GM18507 (cell line): ENCODE results near the gene INSYN1.

Source experiments
- DNase-seq: peaks from one replicate; pipeline ENCODE4 v3.0.0; 2011; ENCODE audit warnings: low read depth; ENCODE audit not compliant: insufficient read length; ENCODE audit errors: extremely low spot score
- FAIRE-seq: peaks from 2 replicates; lab custom pipeline; 2011; peaks lifted over from hg19 to GRCh38; lab: Jason Lieb, UNC

Gene INSYN1

DNA sequence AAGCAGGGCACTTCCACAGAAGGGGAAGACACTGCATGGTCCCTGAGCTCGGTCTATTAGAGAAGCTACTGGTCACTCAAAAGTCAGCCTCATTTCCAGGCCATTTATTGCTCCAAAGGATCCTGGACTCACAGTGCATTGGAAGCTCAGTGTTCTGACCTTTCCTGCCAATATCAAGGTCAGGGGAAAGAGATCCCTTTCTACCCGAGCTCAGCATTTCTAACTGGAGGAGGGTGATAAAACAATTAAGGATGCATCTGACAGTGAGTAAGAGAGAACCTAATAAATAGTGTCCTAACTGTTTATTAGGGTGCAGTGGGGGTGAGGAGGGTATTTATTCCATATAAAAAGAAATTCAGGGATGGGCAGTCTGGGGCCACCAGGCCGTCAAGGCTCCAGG lies 26.8 kb upstream of the INSYN1 start:
- FAIRE-seq (no peak), DNase-seq (no peak)

GRCh38 chr15:73777741-73778140 lies 24.6 kb upstream of the INSYN1 start:
- no peak for DNase-seq
- FAIRE-seq = no peak

DNA sequence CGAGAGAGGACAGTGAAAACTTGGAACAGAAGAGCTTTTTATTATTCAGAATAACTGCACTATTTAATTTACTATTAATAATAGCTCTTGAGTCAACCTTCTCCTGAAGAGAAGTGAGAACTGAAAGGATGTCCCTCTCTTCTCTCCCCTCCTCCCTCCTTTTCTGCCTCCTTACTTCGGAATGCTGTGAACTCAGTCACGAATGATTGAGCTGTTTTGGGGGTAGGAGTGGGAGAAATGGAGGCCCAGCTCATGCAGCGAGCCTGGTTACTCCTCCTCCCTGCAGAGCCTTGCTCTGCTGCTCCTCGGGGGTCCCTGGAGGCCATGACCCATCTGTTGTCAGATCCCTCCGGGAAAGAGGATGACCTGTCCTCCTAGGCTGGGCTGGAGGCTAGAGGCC lies 20.3 kb upstream of the INSYN1 start:
- DNase-seq = no peak
- FAIRE-seq = no peak

- DNase-seq (no peak), FAIRE-seq (no peak)
Observed at GRCh38 chr15:73771385-73772045, 18.4 kb upstream of the INSYN1 start.

DNA sequence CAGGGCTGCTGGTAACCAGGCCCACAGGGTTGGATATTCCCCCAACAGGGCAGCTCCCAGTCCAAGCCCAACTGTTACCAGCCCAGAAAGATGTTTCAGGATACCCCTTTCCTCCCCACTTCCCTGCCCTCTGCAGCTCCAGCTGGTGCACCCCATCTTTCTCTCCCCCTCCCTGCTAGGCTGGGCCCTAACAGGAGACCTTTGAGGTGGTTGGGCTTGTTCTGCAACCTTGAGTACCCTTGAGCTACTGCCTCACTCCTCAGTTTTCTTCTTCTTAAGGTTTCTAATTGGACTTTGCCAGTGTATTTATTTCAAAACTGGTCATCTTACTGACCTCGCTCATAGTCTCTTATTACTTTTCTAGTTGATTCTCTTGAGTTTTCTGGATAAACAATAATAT lies 16.9 kb upstream of the INSYN1 start:
- DNase-seq = no peak
- no peak for FAIRE-seq

- FAIRE-seq = no peak
- no peak for DNase-seq
Observed at GRCh38 chr15:73767806-73768501, 14.8 kb upstream of the INSYN1 start.

GRCh38 chr15:73766598-73766997 lies 13.4 kb upstream of the INSYN1 start:
- DNase-seq (no peak), FAIRE-seq (no peak)

- DNase-seq = no peak
- no peak for FAIRE-seq
Observed at GRCh38 chr15:73765778-73766177, 12.6 kb upstream of the INSYN1 start.

GRCh38 chr15:73763931-73764330 lies 10.8 kb upstream of the INSYN1 start:
- no peak for DNase-seq
- no peak for FAIRE-seq

DNA sequence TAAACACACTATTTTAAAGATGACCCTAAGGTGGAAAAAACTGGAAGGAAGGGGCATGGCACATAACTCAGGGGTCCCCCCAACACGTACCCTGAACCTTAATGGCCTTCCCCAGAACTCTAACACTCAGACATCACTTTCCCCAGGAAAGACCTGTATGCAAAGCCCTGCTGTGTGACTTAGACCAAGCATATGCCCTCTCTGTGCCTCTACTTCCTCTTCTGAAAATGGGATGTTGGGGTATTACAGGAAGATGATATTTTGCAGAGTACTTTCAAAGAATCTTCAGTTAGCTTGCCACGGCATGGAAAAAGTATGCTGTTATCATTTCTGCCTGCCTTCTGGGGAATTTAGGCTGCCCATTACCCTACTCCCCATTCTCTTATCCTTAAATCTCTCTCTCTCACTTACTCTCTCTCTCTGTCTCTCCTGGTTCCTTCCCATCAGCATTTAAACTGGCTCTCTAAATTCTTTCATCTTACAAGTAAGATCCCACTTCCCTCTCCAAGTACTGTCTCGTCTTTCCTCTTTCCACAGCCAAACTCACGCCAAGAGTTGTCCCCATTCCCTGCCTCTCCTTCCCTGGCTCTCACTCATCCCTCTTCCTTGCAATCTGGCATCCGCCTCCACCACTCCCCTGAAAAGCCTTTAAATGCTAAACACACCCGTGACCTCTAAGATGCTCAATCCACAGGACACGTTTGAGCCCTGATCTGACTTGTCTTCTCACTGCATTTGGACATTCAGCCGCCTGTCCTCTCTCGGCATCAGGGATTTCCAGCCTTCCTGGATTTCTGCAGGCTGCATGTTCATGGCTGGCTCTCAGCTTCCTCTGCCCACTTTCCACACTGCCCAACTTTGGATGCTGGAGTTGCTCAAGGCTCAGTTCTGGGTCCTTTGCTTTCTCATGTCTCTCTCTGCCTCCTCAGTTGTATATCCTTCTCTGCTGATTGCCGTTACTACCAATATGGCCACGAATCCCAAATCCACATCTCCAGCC lies 7.5 kb upstream of the INSYN1 start:
- no peak for DNase-seq
- no peak for FAIRE-seq

DNA sequence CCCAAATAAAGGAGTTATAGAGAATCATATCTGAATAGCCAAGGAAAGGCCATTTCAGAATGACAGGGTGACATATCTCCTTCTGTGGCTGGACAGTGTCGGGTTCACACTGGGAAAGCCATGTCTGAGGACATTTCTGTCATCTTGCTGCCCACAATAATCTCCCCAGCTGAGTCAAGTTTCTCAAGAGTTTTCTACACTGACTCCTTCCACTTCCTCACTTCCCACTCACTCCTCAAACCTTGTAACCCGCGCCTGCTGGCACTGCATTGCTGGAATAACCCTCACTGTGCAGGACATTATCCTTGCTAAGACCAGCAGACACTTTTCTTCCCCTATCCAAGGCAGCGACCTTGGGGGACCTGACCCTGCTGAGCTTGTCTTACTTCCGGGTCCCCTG lies 5.3 kb upstream of the INSYN1 start:
- DNase-seq (no peak), FAIRE-seq (no peak)

DNA sequence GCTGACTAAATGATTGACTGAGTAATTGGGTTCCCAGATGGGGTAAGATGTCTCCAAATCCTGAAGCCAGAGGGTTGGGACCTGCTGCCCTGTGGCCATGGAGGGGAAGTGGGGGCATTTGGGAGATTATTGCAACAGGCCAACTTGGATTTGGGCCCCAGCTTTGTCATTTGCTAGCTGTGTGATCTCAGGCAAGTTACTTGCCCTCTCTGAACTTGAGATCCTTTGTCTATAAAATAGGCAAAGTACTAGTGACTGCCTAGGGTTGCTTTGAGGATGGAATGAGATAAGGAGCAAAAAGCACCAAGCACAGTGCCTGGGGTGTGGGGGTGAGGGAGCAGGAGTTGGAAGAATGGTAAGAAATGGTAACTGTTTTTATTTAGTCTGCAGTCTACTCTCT lies 4.4 kb upstream of the INSYN1 start:
- no peak for DNase-seq
- FAIRE-seq = no peak

- no peak for DNase-seq
- no peak for FAIRE-seq
Observed at GRCh38 chr15:73756947-73757513, 3.9 kb upstream of the INSYN1 start.

DNA sequence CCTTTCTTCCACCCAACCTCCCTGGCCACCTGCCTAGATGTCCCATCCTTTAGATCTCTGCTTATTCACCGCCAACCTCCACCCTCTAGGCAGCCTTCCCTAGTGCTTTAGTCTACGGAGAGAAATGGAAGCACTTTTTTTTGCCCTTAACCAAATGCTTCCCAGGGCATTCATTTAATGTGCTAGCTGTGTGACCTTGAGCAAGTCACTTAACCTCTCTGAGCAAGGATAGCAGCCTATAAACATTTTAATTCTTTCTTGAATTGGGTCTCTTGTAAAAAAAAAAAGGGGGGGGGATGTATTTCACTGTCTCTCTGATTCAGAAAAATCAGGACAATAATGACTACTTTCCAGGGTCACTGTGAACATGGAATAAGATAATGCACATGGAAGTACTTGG lies 3.2 kb upstream of the INSYN1 start:
- no peak for DNase-seq
- FAIRE-seq = no peak

DNA sequence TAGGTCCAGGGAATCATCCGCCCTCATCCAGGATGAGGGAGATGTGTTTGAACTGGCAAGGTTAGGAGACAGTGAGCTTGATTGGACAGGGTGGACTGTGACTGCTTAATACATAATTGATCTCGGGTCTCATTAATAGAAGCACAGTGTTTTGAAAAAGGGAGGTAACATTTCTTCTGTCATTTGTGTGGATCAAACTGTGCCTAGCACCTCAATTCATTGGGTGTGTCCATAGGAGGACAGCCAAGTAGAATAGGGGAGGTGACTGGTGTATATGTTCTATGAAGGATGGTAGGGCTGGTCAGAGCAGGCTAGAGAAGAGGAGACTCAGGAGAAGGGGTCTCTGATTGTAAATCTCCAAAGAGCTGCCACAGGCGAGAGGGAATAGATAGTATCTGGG lies 2.8 kb upstream of the INSYN1 start:
- DNase-seq = no peak
- no peak for FAIRE-seq

GRCh38 chr15:73755481-73755880 lies 2.3 kb upstream of the INSYN1 start:
- FAIRE-seq (no peak), DNase-seq (no peak)

GRCh38 chr15:73754461-73754860 lies 1.3 kb upstream of the INSYN1 start:
- no peak for FAIRE-seq
- no peak for DNase-seq

GRCh38 chr15:73752806-73753193 lies 351 bp downstream of the INSYN1 start:
- FAIRE-seq (no peak), DNase-seq (no peak)

- no peak for FAIRE-seq
- no peak for DNase-seq
Observed at GRCh38 chr15:73751899-73752805, 999 bp downstream of the INSYN1 start.
